NCI-H2196 (cell line): ENCODE results near the gene CYTIP.
"Not testable (repeated sequence)": the region's sequence is repeated elsewhere in the genome, so short reads cannot be mapped to it uniquely, and the experiment has no call there.

Experiments used
- DNase-seq: peaks from one replicate; lab custom pipeline; 2025; ENCODE audit not compliant: unreplicated experiment; lab: John Stamatoyannopoulos, UW

The CYTIP gene

DNA sequence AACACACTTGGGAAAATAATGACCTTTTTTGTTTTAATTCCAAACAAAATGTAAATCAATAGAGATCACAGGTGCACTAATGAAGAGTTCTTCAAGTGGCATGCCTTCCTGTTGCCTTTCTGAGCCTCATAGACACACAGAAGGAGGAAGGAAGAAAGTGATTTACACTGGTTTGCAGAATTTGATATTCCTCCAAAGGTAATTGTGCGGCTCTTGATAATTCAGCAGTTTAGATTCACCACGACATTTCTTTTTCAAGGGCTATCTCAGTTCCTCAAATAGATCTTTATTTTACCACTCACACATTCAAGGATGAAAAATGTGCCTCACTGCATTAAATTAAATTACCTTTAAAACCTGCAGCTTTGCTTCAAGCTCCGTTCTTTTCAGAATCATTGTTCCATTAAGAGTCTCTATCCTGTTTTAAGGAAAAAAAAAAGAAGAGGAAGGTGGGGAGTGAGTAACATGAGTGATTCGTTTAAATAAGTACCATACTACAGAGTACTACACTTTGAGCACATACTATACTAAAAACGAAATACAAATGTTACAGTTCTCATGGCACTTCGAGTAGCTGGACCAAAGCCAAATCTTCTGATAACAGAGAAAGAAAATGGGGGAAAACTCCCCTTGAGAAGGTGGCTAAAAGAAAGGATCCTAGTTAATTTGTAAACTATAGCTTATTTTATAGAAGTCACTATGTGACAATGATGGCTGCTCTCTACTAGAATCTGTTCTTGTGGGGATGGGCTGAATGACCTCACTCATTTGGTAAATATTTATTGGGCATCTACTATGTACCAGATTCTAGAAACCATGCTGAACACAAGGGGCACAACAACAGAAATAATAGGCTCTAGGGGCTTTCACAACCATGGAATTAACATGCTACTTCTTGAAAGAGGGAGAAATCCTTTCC is 16.6 kb downstream of the CYTIP start:
- no peak for DNase-seq

DNA sequence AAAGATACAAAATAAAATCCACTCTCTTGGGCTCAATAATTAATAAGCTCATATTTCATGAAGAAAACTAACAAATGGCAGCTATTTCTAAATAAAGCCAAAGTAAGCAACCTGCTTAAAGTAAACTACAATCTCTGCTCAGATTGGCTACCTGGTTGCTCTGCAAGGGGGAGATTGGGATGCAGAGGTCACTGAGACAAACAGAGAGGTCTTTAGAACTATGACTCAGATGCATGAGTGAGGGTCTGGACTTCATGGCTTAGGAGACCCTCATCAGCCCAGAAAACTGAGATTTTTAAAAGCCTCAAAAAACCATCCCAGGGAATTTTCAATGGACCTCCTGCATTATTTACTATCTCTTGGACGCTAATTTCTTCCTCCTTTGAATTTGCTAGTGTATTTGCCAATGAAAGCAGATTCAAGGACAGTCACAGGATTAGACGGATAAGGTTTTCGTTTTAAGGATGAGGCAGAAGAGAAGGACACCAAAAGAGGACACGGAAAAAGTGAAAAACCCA is 17.4 kb downstream of the CYTIP start:
- DNase-seq, result no peak

DNA sequence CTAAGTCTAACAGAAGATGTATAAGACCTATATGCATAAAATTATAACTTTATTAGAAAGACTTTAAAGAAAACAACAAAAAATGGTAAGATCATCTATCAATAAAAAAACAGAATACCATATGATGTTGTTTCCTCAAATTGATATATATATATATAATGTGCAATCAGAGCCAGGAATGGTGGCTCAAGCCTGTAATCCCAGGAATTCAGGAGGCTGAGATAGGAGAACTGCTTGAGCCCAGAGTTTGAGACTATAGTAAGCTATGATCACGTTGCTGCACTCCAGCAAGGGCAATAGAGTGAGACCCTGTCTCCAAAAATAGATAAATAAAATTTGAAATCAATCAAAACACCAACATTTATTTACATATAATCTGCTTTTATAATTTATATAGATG is 19.5 kb downstream of the CYTIP start:
- no peak for DNase-seq

GRCh38 chr2:157421964-157422363 is 21.9 kb downstream of the CYTIP start:
- DNase-seq, result no peak

- no peak for DNase-seq
These were observed 22.5 kb downstream of the CYTIP start for GRCh38 chr2:157421331-157421944.

GRCh38 chr2:157420771-157421323 is 23.0 kb downstream of the CYTIP start:
- DNase-seq, result no peak

DNA sequence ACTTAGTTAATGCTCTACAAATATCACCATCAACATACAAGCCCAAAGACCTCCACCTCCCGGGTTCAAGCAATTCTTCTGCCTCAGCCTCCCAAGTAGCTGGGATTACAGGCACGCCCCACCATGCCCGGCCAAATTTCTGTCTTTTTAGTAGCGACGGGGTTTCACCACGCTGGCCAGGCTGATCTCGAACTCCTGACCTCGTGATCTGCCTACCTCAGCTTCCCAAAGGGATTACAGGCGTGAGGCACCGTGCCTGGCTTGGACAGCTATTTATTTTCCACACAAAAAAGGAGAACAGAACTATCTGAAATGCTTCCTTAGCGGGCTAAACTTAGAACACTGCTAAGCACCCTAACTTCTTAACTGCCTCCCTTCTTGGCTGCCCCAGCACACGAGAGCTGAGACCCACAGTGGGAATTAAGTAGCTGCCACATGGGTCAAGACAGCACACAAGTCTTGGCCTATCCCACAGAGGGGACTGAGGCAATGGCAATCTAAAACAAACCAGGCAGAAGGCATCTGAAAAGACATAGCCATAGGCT is 24.8 kb downstream of the CYTIP start:
- no peak for DNase-seq

GRCh38 chr2:157418239-157418641 is 25.6 kb downstream of the CYTIP start:
- no peak for DNase-seq

GRCh38 chr2:157415591-157416101 is 28.2 kb downstream of the CYTIP start:
- DNase-seq, result no peak

- DNase-seq, result no peak
These were observed 29.8 kb downstream of the CYTIP start for GRCh38 chr2:157414050-157414449.

- no peak for DNase-seq
These were observed 30.4 kb downstream of the CYTIP start for GRCh38 chr2:157413326-157414035.

DNA sequence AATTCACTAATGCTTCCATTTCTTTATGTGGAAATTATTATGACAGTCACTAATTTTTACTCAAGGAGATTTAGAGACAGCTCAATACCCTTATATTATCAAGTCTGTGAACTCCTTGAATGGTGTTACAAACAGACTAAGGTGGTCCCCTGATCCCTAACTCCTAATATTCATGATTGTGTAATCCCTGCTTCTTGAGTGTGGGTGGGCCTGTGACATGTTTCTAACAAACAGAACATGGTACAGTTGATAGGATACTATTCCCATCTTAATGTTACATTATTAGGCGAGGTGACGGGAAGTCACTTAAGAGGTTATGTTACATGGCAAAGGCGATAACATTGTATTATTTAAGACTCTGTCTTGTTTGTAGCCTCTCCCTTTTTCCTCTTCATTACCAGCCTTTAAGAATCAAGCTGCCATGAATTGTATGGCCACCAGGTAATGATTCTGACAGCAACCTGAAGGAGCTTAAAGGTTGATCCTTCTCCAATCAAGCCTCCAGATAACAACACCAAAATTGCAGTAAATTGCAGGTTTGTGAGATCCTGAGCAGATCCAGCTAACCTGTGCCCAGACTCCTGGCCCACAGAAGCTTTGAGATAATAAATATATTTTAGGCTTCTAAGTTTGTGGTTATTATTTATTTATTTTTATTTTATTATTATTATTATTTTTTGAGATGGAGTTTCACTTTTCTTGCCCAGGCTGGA is 32.1 kb downstream of the CYTIP start:
- no peak for DNase-seq

DNA sequence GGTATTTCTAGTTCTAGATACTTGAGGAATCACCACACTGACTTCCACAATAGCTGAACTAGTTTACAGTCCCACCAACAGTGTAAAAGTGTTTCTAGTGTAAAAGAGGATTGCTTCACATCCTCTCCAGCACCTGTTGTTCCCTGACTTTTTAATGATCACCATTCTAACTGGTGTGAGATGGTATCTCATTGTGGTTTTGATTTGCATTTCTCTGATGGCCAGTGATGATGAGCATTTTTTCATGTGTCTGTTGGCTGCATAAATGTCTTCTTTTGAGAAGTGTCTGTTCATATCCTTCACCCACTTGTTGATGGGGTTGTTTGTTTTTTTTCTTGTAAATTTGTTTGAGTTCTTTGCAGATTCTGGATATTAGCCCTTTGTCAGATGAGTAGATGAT is 38.5 kb downstream of the CYTIP start:
- not testable (repeated sequence) for DNase-seq

- DNase-seq, result no peak
These were observed 39.5 kb downstream of the CYTIP start for GRCh38 chr2:157404363-157404762.

GRCh38 chr2:157402801-157403485 is 40.9 kb downstream of the CYTIP start:
- DNase-seq, result not testable (repeated sequence)

DNA sequence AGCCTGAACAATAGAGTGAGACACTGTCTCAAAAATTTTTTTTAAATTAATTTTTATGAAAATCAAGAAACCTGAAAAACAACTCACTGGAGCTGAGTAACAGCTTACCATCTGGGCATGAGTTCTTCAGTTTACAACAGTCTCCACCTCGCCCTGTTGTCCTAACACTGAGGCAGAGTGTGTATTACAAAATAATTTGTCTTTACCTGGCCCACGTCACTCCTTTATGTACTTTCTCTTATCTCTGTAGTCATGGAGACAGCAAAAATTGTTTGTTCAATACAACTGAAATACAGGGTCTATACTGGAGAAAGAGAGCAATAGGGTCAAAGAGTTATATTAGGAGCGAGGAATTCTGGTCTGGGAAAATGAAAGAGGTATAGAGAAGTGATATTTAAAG is 48.1 kb downstream of the CYTIP start:
- no peak for DNase-seq

GRCh38 chr2:157394928-157395327 is 49.0 kb downstream of the CYTIP start:
- no peak for DNase-seq

GRCh38 chr2:157393348-157393747 is 50.5 kb downstream of the CYTIP start:
- no peak for DNase-seq

GRCh38 chr2:157388827-157389226 is 55.1 kb downstream of the CYTIP start:
- DNase-seq, result no peak

- DNase-seq, result no peak
These were observed 57.1 kb downstream of the CYTIP start for GRCh38 chr2:157386747-157387146.
